GM23248 (cell line): ENCODE results near the gene PCDHB9. TPM values are rescaled to one million over a fixed set of nuclear protein-coding genes. Genes with fewer than 3 reads are reported as not detected.
A peak's percentile ranks its signal among the peaks of the same experiment; 100 is the strongest.
"Not testable (repeated sequence)": the region's sequence is repeated elsewhere in the genome, so short reads cannot be mapped to it uniquely, and the experiment has no call there.

Experiments used
- DNase-seq: peaks from one replicate; pipeline ENCODE4 v3.0.0-alpha.2; 2015
- H2AFZ ChIP-seq: fragments of 200-600 bp; sonication (generic); 2 replicates; pipeline ENCODE4 v1.6.1; 2016; ENCODE audit warnings: antibody characterized with exemption
- H3F3A ChIP-seq: fragments of 200-600 bp; sonication (generic); 2 replicates; pipeline ENCODE4 v1.6.1; 2016; ENCODE audit warnings: mild to moderate bottlenecking, antibody characterized with exemption, mixed run types; ENCODE audit not compliant: insufficient read depth
- H3K27ac ChIP-seq: fragments of 200-600 bp; sonication (generic); 2 replicates; pipeline ENCODE4 v1.5.1; 2016; ENCODE audit warnings: mild to moderate bottlenecking
- H3K27me3 ChIP-seq: fragments of 200-600 bp; sonication (generic); replicated peaks from 2 replicates; pipeline ENCODE4 v1.6.1; 2016; ENCODE audit warnings: mild to moderate bottlenecking; ENCODE audit not compliant: insufficient read depth
- H3K36me3 ChIP-seq: fragments of 200-600 bp; sonication (generic); 2 replicates; pipeline ENCODE4 v1.6.1; 2016; ENCODE audit warnings: low read depth, mild to moderate bottlenecking
- H3K4me1 ChIP-seq: fragments of 200-600 bp; sonication (generic); 2 replicates; pipeline ENCODE4 v1.6.1; 2016; ENCODE audit warnings: mild to moderate bottlenecking; ENCODE audit not compliant: insufficient read depth
- H3K4me2 ChIP-seq: fragments of 200-600 bp; sonication (generic); one replicate; pipeline ENCODE4 v1.6.1; 2016; ENCODE audit warnings: mild to moderate bottlenecking; ENCODE audit not compliant: unreplicated experiment
- H3K4me3 ChIP-seq: fragments of 200-600 bp; sonication (generic); 2 replicates; pipeline ENCODE4 v1.5.1; 2016; ENCODE audit warnings: mild to moderate bottlenecking
- H3K79me2 ChIP-seq: fragments of 200-600 bp; sonication (generic); 2 replicates; pipeline ENCODE4 v1.6.1; 2016; ENCODE audit warnings: mild to moderate bottlenecking; ENCODE audit not compliant: insufficient read depth
- H3K9ac ChIP-seq: fragments of 200-600 bp; sonication (generic); 2 replicates; pipeline ENCODE4 v1.6.1; 2016; ENCODE audit warnings: mild to moderate bottlenecking
- H3K9me2 ChIP-seq: fragments of 200-600 bp; sonication (generic); 2 replicates; pipeline ENCODE4 v1.6.1; 2016; ENCODE audit warnings: mixed run types, mild to moderate bottlenecking, moderate library complexity; ENCODE audit not compliant: insufficient read depth
- H3K9me3 ChIP-seq: fragments of 200-600 bp; sonication (generic); one replicate; pipeline ENCODE4 v1.6.1; 2017; ENCODE audit warnings: low read depth
- H4K20me1 ChIP-seq: fragments of 200-600 bp; sonication (generic); 2 replicates; pipeline ENCODE4 v1.6.0; 2016; ENCODE audit not compliant: insufficient read depth
- EZH2 ChIP-seq: fragments of 200-600 bp; sonication (generic); IDR thresholded peaks from 2 replicates; pipeline ENCODE4 v1.6.1; 2018; ENCODE audit warnings: antibody characterized with exemption, mild to moderate bottlenecking; ENCODE audit not compliant: insufficient read depth, poor library complexity, severe bottlenecking
- EZH2phosphoT487 ChIP-seq: fragments of 200-600 bp; sonication (generic); IDR thresholded peaks from 2 replicates; pipeline ENCODE4 v1.6.1; 2018; ENCODE audit warnings: antibody characterized with exemption, moderate library complexity, mild to moderate bottlenecking, low read depth; ENCODE audit not compliant: insufficient read depth
- WGBS, 2 experiments: methylation state at CpG; one replicate each; pipeline ENCODE4 v1.1.6; 2015 to 2017; ENCODE audit warnings: low lambda C conversion rate in 2 of 2, low coverage in 1 of 2; ENCODE audit errors: missing lambda C conversion rate in 2 of 2; 5-methylcytosine and 5-hydroxymethylcytosine counted together
- in situ Hi-C: fragments of 300-500 bp; cut with MboI; formaldehyde crosslinking; loops from 2 replicates; pipeline ENCODE4 v1.15.0; 2020
- polyA plus RNA-seq: library from polyadenylated mRNA; unstranded; fragments of >200 nt; fragmentation: Nextera tagmentation; extraction: Ambion mirVana; gene quantifications from 2 replicates; pipeline ENCODE4 v1.2.1, GENCODE V29; 2016
- total RNA-seq: library from RNA; depleted of rRNA; stranded (reverse); fragments of >200 nt; shearing (Covaris generic); gene quantifications from 2 replicates; pipeline ENCODE4 v1.2.3, GENCODE V29; 2014

Gene PCDHB9
- total and polyA plus RNA-seq, 2 experiments from 2014 or later, result 1.3 to 2.5 TPM

- 17 to 19% methylated on average over 11 of the region's 11 CpGs for whole genome bisulfite sequencing, 2 experiments
- Histone ChIP-seq H3F3A (no peaks in the 10 kb centered on the region), H4K20me1 (no peaks in the 10 kb centered on the region), H2AFZ (peak within 1 kb of the TSS; percentile 50; the same call in 1 of the 2 replicates), H3K79me2 (no peaks in the 10 kb centered on the region), H3K27me3 (no peaks in the 10 kb centered on the region), H3K4me2 (no peak within 1 kb of the TSS), H3K27ac (no peak within 1 kb of the TSS), H3K36me3 (no peaks in the 10 kb centered on the region), H3K9ac (no peak within 1 kb of the TSS), H3K9me3 (no peaks in the 10 kb centered on the region), H3K9me2 (no peaks in the 10 kb centered on the region), H3K4me3 (peak within 1 kb of the TSS; percentile 56), H3K4me1 (no peaks in the 10 kb centered on the region)
- in situ Hi-C loops, result no loop called here
- peak; percentile 55 for DNase-seq
- TF ChIP-seq EZH2phosphoT487, result no peak
- no peak for TF ChIP-seq EZH2
These were observed 21.5 kb downstream of the PCDHB9 start, which contains the start of gene PCDHB12 for GRCh38 chr5:141208478-141208877. Gene PCDHB12, plus strand, starts transcription at chr5:141208719. Its CDS starts 189 bp downstream, at chr5:141208908.

GRCh38 chr5:141210281-141210680, 23.3 kb downstream of the PCDHB9 start:
- in situ Hi-C loops, H3K9me2 ChIP-seq, H2AFZ ChIP-seq, H3K4me3 ChIP-seq, H3K27ac ChIP-seq, H3K9ac ChIP-seq, H3K4me1 ChIP-seq, H4K20me1 ChIP-seq, H3F3A ChIP-seq, H3K27me3 ChIP-seq, H3K9me3 ChIP-seq, H3K79me2 ChIP-seq, DNase-seq, H3K4me2 ChIP-seq, H3K36me3 ChIP-seq: not testable (repeated sequence)
- 37 to 45% methylated on average over 19 to 33 of the region's 39 CpGs for WGBS, 2 experiments

GRCh38 chr5:141210849-141211248, 23.9 kb downstream of the PCDHB9 start:
- H3K4me1 ChIP-seq, H3F3A ChIP-seq, H4K20me1 ChIP-seq, H3K4me2 ChIP-seq, H3K27ac ChIP-seq, H3K27me3 ChIP-seq, H3K9me3 ChIP-seq, H3K4me3 ChIP-seq, DNase-seq, H3K9me2 ChIP-seq, H2AFZ ChIP-seq, H3K9ac ChIP-seq, H3K36me3 ChIP-seq, H3K79me2 ChIP-seq, in situ Hi-C loops: not testable (repeated sequence)
- WGBS, 2 experiments, result 27 to 38% methylated on average over 15 to 20 of the region's 27 CpGs

- H3K27ac ChIP-seq, H3K36me3 ChIP-seq, H3F3A ChIP-seq, H3K4me1 ChIP-seq, H4K20me1 ChIP-seq, H3K9me2 ChIP-seq, H3K27me3 ChIP-seq, H3K9me3 ChIP-seq, H3K79me2 ChIP-seq, in situ Hi-C loops: not testable (repeated sequence)
- peak within 1 kb of the TSS; percentile 45 for H3K4me2 ChIP-seq
- H3K4me3 ChIP-seq, result peak within 1 kb of the TSS; percentile 64
- WGBS, 2 experiments, result 7 to 10% methylated on average over 13 of the region's 18 CpGs
- DNase-seq, result peak; percentile 80
- H2AFZ ChIP-seq, result peak within 1 kb of the TSS; percentile 67
- 0 out of 2 replicates have a peak within 1 kb of the TSS, but pooled peaks have one; percentile 38 for H3K9ac ChIP-seq
These were observed 26.8 kb downstream of the PCDHB9 start, which contains the start of gene PCDHB13 for GRCh38 chr5:141213656-141214339. Gene PCDHB13, plus strand, starts transcription at chr5:141213919. Its CDS starts 205 bp downstream, at chr5:141214124.

GRCh38 chr5:141214583-141214982, 27.6 kb downstream of the PCDHB9 start:
- H3K9me2 ChIP-seq, H3K27me3 ChIP-seq, H4K20me1 ChIP-seq, in situ Hi-C loops, H3K27ac ChIP-seq, H3K9ac ChIP-seq, DNase-seq, H2AFZ ChIP-seq, H3K79me2 ChIP-seq, H3K4me3 ChIP-seq, H3K4me1 ChIP-seq, H3K4me2 ChIP-seq, H3F3A ChIP-seq, H3K9me3 ChIP-seq, H3K36me3 ChIP-seq: not testable (repeated sequence)
- WGBS, 2 experiments, result 44 to 46% methylated on average over 9 to 12 of the region's 12 CpGs

- H3K79me2 ChIP-seq, H3K4me2 ChIP-seq: not testable (repeated sequence)
- 28 to 41% methylated on average over 28 to 39 of the region's 40 CpGs for WGBS, 2 experiments
These were observed 28.5 kb downstream of the PCDHB9 start for GRCh38 chr5:141215504-141215903.

GRCh38 chr5:141216035-141216434, 29.1 kb downstream of the PCDHB9 start:
- H3K4me3 ChIP-seq, H3F3A ChIP-seq, H3K9ac ChIP-seq, DNase-seq, H3K79me2 ChIP-seq, H3K36me3 ChIP-seq, H3K9me2 ChIP-seq, H4K20me1 ChIP-seq, H3K4me1 ChIP-seq, in situ Hi-C loops, H3K27ac ChIP-seq, H2AFZ ChIP-seq, H3K4me2 ChIP-seq, H3K9me3 ChIP-seq, H3K27me3 ChIP-seq: not testable (repeated sequence)
- WGBS, 2 experiments, result 44 to 53% methylated on average over 14 to 19 of the region's 26 CpGs

More at GRCh38 chr5:141215504-141215903, 28.5 kb downstream of the PCDHB9 start:
- H3K27ac ChIP-seq, H3K4me3 ChIP-seq, in situ Hi-C loops, H3K27me3 ChIP-seq, H3K9me2 ChIP-seq, H3K9ac ChIP-seq, H3F3A ChIP-seq, DNase-seq, H2AFZ ChIP-seq, H3K9me3 ChIP-seq, H4K20me1 ChIP-seq, H3K36me3 ChIP-seq, H3K4me1 ChIP-seq: not testable (repeated sequence)
